ENCODE measurements around the gene CCP110.

The CCP110 gene

DNA sequence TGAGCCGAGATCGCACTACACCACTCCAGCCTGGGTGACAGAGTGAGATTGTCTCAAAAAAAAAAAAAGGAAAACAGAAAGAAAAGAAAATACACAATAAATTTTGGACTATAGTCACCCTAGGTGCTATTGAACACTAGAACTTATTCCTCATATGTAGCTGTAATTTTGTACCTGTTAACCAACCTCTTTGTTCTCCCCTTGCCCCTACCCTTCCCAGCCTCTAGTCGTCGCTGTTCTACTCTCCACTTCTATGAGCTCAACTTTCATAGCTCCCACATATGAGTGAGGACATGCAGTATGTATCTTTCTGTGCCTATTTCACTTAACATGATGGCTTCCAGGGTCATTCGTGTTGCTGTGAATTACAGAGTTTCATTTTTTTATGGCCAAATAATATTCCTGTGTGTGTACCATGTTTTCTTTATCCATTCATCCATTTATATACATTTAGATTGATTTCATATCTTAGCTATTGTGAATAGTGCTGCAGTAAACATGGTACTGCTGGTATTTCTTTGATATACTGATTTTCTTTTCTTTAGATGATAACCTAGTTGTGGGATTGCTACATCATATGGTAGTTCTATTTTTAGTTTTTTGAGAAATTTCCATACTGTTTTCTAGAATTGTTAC is 60.0 kb downstream of the CCP110 start:
- Mint-ChIP-seq H3K27me3 (no peaks in the 10 kb centered on the region), H3K9me3 (peaks cover 4 to 7% of the 10 kb centered on the region in 2 donors), H3K4me3 (no peak overlapping the region), H3K27ac (no peak overlapping the region), H3K36me3 (peaks cover 64 to 75% of the 10 kb centered on the region in 2 donors), H3K4me1 (peaks cover 5 to 21% of the 10 kb centered on the region in 2 donors)
- no peak for DNase-seq
- ATAC-seq (replicated peaks), result peak; percentile 53 to 69

DNA sequence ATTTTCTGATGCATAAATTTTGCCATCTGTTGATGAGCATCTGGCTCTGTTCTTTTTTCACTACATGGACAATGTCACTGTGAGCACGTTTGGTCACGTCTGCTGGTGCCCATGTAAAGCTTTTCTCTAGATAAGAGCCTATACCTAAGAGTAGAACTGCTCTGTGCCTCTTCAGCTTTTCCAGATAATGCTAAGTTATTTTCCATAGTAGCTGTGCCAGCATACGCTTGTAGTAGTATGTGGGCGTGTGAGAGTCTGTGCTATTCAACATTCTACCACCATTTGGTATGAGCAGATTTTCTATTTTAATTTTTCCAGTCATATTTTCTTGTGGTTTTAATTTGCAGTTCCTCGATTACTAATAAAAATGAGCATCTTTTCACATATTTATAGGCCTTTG is 64.9 kb downstream of the CCP110 start:
- DNase-seq (no peak), ATAC-seq (replicated peaks) (peak; percentile 87)
- peaks cover 8 to 28% of the 10 kb centered on the region in 2 donors for H3K4me1 Mint-ChIP-seq
- peaks cover 65 to 71% of the 10 kb centered on the region in 2 donors for H3K36me3 Mint-ChIP-seq
- H3K9me3 Mint-ChIP-seq, result no peaks in the 10 kb centered on the region
- H3K4me3 Mint-ChIP-seq, result peak overlapping the region in 1 of 2 donors; percentile 48
- H3K27ac Mint-ChIP-seq, result peak overlapping the region; percentile 56
- H3K27me3 Mint-ChIP-seq, result no peaks in the 10 kb centered on the region

GRCh38 chr16:19589106-19589505 is 65.4 kb downstream of the CCP110 start:
- Mint-ChIP-seq H3K36me3 (peaks cover 62 to 68% of the 10 kb centered on the region in 2 donors), H3K4me3 (peak overlapping the region in 1 of 2 donors; percentile 48), H3K9me3 (no peaks in the 10 kb centered on the region), H3K27ac (peak overlapping the region; percentile 20), H3K27me3 (no peaks in the 10 kb centered on the region), H3K4me1 (peaks cover 6 to 24% of the 10 kb centered on the region in 2 donors)
- no peak for DNase-seq
- ATAC-seq (replicated peaks), result peak; percentile 76 to 77

DNA sequence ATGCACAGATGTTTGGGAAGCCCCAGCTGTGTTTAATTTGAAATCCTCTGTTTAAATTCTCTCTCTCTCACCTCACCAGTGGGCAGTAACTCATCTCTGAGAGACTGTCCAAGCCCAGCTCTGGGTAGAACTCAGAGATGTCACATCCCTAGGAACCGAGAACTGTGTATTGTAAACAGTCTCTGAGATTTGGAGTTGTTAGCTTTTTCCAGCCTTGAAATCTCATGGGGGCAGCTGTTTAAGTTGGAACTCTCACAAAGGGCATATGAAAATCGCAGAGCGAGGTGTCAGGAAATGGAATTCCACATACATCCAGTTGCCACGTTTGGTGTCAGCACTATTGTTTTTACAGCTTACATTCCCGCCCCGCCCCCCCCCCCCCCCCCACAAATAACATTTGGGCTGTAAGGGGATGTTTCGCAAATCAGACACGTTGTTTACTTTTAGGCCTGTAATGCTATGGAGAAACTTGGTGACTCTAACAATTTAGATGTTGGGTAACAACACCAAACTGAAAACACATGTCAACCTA is 66.1 kb downstream of the CCP110 start:
- peak overlapping the region in 1 of 2 donors; percentile 41 for H3K4me3 Mint-ChIP-seq
- H3K36me3 Mint-ChIP-seq, result peaks cover 62 to 66% of the 10 kb centered on the region in 2 donors
- no peak for ATAC-seq (replicated peaks)
- no peak for DNase-seq
- peaks cover 6 to 24% of the 10 kb centered on the region in 2 donors for H3K4me1 Mint-ChIP-seq
- H3K27ac Mint-ChIP-seq, result peak overlapping the region; percentile 14
- no peaks in the 10 kb centered on the region for H3K9me3 Mint-ChIP-seq
- no peaks in the 10 kb centered on the region for H3K27me3 Mint-ChIP-seq

DNA sequence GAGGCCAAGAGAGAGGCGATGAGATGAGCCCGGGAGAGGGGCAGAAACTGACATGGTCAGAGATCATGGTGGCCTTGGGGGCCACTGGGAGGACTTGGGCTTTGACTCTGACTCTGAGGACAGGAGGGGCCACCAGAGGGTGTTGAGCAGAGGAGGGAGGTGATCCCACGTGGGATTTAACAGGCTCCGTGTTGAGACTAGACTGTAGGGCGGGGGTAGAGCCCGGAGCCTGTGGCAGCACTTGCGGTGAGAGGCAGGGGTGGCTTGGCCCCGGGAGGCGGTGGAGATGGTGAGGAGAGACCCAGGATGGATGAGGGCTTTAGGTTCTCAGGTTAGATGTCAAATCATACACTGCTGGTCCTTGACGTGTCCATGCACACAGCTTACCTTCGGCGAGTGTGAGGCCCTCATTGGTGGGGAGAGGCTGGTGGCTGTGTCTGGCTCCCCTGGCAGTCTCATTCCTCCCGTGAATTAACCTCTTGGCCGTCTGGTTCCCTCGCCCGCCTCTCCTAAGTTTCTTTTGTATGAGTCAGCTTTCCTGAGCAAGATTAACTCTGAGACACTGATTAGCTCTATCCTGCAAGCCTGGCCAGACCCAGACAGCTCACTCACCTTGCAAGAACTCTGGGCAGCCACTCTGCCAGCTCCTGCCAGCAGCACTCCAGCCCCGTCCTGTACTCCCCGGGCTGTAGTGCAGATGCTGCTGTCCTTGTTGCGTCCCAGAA is 71.5 kb downstream of the CCP110 start:
- no peak overlapping the region for H3K27ac Mint-ChIP-seq
- peaks cover 55 to 74% of the 10 kb centered on the region in 2 donors for H3K36me3 Mint-ChIP-seq
- no peaks in the 10 kb centered on the region for H3K9me3 Mint-ChIP-seq
- H3K27me3 Mint-ChIP-seq, result no peaks in the 10 kb centered on the region
- ATAC-seq (replicated peaks) (no peak), DNase-seq (no peak)
- no peak overlapping the region for H3K4me3 Mint-ChIP-seq
- H3K4me1 Mint-ChIP-seq, result peaks cover 1 to 5% of the 10 kb centered on the region in 2 donors

DNA sequence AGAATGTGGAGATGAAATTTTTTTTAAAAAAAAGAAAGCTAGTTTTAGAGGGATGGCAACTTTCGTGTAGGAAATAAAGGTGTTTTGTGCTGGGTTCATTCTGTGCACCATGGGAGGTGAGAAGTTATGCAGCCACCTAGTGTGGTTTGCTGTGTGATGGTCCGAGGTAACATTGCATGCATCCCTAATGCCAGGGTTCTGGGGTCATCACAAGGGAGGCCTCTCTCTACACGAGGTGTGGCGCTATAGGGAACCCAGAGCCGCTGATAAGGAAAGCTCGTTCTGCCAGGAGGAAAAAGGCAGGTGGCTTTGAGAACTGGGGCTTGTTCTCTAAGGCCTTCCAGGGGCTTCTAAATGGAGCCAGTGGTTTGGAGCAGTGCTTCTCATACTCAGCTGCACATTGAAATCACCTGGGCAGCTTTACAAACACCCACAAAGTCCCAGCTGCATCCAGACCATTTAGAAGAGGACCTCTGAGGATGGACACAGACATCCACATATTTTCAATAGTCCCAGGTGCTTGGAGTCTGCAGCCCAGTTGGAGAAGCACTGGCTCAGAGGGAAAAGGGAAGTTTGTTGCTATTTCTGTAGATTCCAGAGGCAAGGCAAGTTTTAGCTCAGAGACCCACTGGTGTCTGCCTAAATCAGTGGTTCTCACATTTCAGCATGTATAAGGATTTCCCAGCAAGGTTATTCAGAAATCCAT is 75.2 kb downstream of the CCP110 start:
- H3K27me3 Mint-ChIP-seq, result no peaks in the 10 kb centered on the region
- H3K4me3 Mint-ChIP-seq, result no peak overlapping the region
- H3K9me3 Mint-ChIP-seq, result no peaks in the 10 kb centered on the region
- DNase-seq (no peak), ATAC-seq (replicated peaks) (no peak)
- H3K36me3 Mint-ChIP-seq, result peaks cover 43 to 68% of the 10 kb centered on the region in 2 donors
- H3K27ac Mint-ChIP-seq, result no peak overlapping the region
- peaks cover 1 to 5% of the 10 kb centered on the region in 2 donors for H3K4me1 Mint-ChIP-seq

- H3K27ac Mint-ChIP-seq, result no peak overlapping the region
- H3K9me3 Mint-ChIP-seq, result no peaks in the 10 kb centered on the region
- peaks cover 46 to 74% of the 10 kb centered on the region in 2 donors for H3K36me3 Mint-ChIP-seq
- DNase-seq, result no peak
- no peaks in the 10 kb centered on the region for H3K27me3 Mint-ChIP-seq
- no peak overlapping the region for H3K4me3 Mint-ChIP-seq
- peaks cover 1 to 5% of the 10 kb centered on the region in 2 donors for H3K4me1 Mint-ChIP-seq
- ATAC-seq (replicated peaks), result no peak
These were observed 76.4 kb downstream of the CCP110 start for GRCh38 chr16:19599968-19600716.

GRCh38 chr16:19601083-19601976 is 77.6 kb downstream of the CCP110 start:
- DNase-seq, result no peak
- no peak overlapping the region for H3K4me3 Mint-ChIP-seq

More at GRCh38 chr16:19601083-19601976, 77.6 kb downstream of the CCP110 start:
- no peak for ATAC-seq (replicated peaks)
- H3K27me3 Mint-ChIP-seq, result no peaks in the 10 kb centered on the region
- H3K27ac Mint-ChIP-seq, result no peak overlapping the region
- peaks cover 56 to 75% of the 10 kb centered on the region in 2 donors for H3K36me3 Mint-ChIP-seq
- H3K9me3 Mint-ChIP-seq, result peaks cover 4 to 5% of the 10 kb centered on the region in 2 donors
- peaks cover 1 to 5% of the 10 kb centered on the region in 2 donors for H3K4me1 Mint-ChIP-seq

Measured in stimulated activated naive B cell treated with anti-CD40 and anti-IgM and Interleukin-4, amounts not matched to agents 10 μg/mL and 1 μg/mL and 100 μg/mL, for 72 hours (primary cell).